ENCODE measurements around the gene SELENOP. TPM values are rescaled to one million over a fixed set of nuclear protein-coding genes. Genes with fewer than 3 reads are reported as not detected.

The SELENOP gene
- total RNA-seq, 1 donor from 2014 or later, result not detected

GRCh38 chr5:42840842-42841567 is 29.3 kb upstream of the SELENOP start:
- H3K27me3 Mint-ChIP-seq (ENCODE audit: insufficient read depth), result no peaks in the 10 kb centered on the region
- no peak overlapping the region for H3K27ac Mint-ChIP-seq
- no peaks in the 10 kb centered on the region for H3K9me3 Mint-ChIP-seq
- H3K36me3 Mint-ChIP-seq (ENCODE audit: low read depth), result no peaks in the 10 kb centered on the region
- DNase-seq (ENCODE audit: low spot score), result no peak
- no peak overlapping the region for H3K4me3 Mint-ChIP-seq
- H3K4me1 Mint-ChIP-seq (ENCODE audit: low read depth), result no peaks in the 10 kb centered on the region
- intact Hi-C loops (cut with micrococcal nuclease), result no loop called here

GRCh38 chr5:42840269-42840668 is 28.6 kb upstream of the SELENOP start:
- Mint-ChIP-seq H3K27me3 (ENCODE audit: insufficient read depth) (no peaks in the 10 kb centered on the region), H3K36me3 (ENCODE audit: low read depth) (no peaks in the 10 kb centered on the region), H3K9me3 (no peaks in the 10 kb centered on the region), H3K4me1 (ENCODE audit: low read depth) (no peaks in the 10 kb centered on the region), H3K4me3 (no peak overlapping the region), H3K27ac (no peak overlapping the region)
- intact Hi-C loops (cut with micrococcal nuclease), result no loop called here
- DNase-seq (ENCODE audit: low spot score), result no peak

- DNase-seq (ENCODE audit: low spot score), result no peak
- no peaks in the 10 kb centered on the region for H3K27me3 Mint-ChIP-seq (ENCODE audit: insufficient read depth)
- H3K4me3 Mint-ChIP-seq, result no peak overlapping the region
- no peaks in the 10 kb centered on the region for H3K36me3 Mint-ChIP-seq (ENCODE audit: low read depth)
- no peak overlapping the region for H3K27ac Mint-ChIP-seq
- intact Hi-C loops (cut with micrococcal nuclease), result no loop called here
- H3K4me1 Mint-ChIP-seq (ENCODE audit: low read depth), result no peaks in the 10 kb centered on the region
- no peaks in the 10 kb centered on the region for H3K9me3 Mint-ChIP-seq
Observed at GRCh38 chr5:42839196-42839595, 27.5 kb upstream of the SELENOP start.

GRCh38 chr5:42837601-42838000 is 25.9 kb upstream of the SELENOP start:
- Mint-ChIP-seq H3K4me1 (ENCODE audit: low read depth) (no peaks in the 10 kb centered on the region), H3K27ac (no peak overlapping the region), H3K4me3 (no peak overlapping the region), H3K9me3 (no peaks in the 10 kb centered on the region), H3K27me3 (ENCODE audit: insufficient read depth) (no peaks in the 10 kb centered on the region), H3K36me3 (ENCODE audit: low read depth) (no peaks in the 10 kb centered on the region)
- DNase-seq (ENCODE audit: low spot score), result no peak
- intact Hi-C loops (cut with micrococcal nuclease), result no loop called here

- H3K27ac Mint-ChIP-seq, result no peak overlapping the region
- H3K4me1 Mint-ChIP-seq (ENCODE audit: low read depth), result no peaks in the 10 kb centered on the region
- H3K4me3 Mint-ChIP-seq, result no peak overlapping the region
- no peaks in the 10 kb centered on the region for H3K9me3 Mint-ChIP-seq
- intact Hi-C loops (cut with micrococcal nuclease), result no loop called here
- H3K36me3 Mint-ChIP-seq (ENCODE audit: low read depth), result no peaks in the 10 kb centered on the region
- peaks cover under 1% of the 10 kb centered on the region for H3K27me3 Mint-ChIP-seq (ENCODE audit: insufficient read depth)
- no peak for DNase-seq (ENCODE audit: low spot score)
Observed at GRCh38 chr5:42836070-42836769, 24.5 kb upstream of the SELENOP start.

GRCh38 chr5:42832060-42832459 is 20.4 kb upstream of the SELENOP start:
- no peaks in the 10 kb centered on the region for H3K4me1 Mint-ChIP-seq (ENCODE audit: low read depth)
- intact Hi-C loops (cut with micrococcal nuclease), result no loop called here
- no peak for DNase-seq (ENCODE audit: low spot score)
- no peak overlapping the region for H3K27ac Mint-ChIP-seq
- no peaks in the 10 kb centered on the region for H3K36me3 Mint-ChIP-seq (ENCODE audit: low read depth)
- H3K4me3 Mint-ChIP-seq, result no peak overlapping the region
- no peaks in the 10 kb centered on the region for H3K9me3 Mint-ChIP-seq
- peaks cover 5% of the 10 kb centered on the region for H3K27me3 Mint-ChIP-seq (ENCODE audit: insufficient read depth)

GRCh38 chr5:42830924-42831323 is 19.2 kb upstream of the SELENOP start:
- no peak overlapping the region for H3K27ac Mint-ChIP-seq
- peaks cover 5% of the 10 kb centered on the region for H3K27me3 Mint-ChIP-seq (ENCODE audit: insufficient read depth)
- no peaks in the 10 kb centered on the region for H3K36me3 Mint-ChIP-seq (ENCODE audit: low read depth)
- no peaks in the 10 kb centered on the region for H3K9me3 Mint-ChIP-seq
- no peak overlapping the region for H3K4me3 Mint-ChIP-seq
- DNase-seq (ENCODE audit: low spot score), result no peak
- no peaks in the 10 kb centered on the region for H3K4me1 Mint-ChIP-seq (ENCODE audit: low read depth)
- intact Hi-C loops (cut with micrococcal nuclease), result no loop called here

GRCh38 chr5:42828671-42829070 is 17.0 kb upstream of the SELENOP start:
- Mint-ChIP-seq H3K36me3 (ENCODE audit: low read depth) (no peaks in the 10 kb centered on the region), H3K27ac (no peak overlapping the region), H3K27me3 (ENCODE audit: insufficient read depth) (peaks cover 5% of the 10 kb centered on the region), H3K4me1 (ENCODE audit: low read depth) (no peaks in the 10 kb centered on the region), H3K4me3 (no peak overlapping the region), H3K9me3 (no peaks in the 10 kb centered on the region)
- DNase-seq (ENCODE audit: low spot score), result no peak
- intact Hi-C loops (cut with micrococcal nuclease), result no loop called here

GRCh38 chr5:42826757-42827515 is 15.2 kb upstream of the SELENOP start:
- H3K4me1 Mint-ChIP-seq (ENCODE audit: low read depth), result no peaks in the 10 kb centered on the region
- H3K9me3 Mint-ChIP-seq, result no peaks in the 10 kb centered on the region
- intact Hi-C loops (cut with micrococcal nuclease), result no loop called here
- DNase-seq (ENCODE audit: low spot score), result no peak
- H3K36me3 Mint-ChIP-seq (ENCODE audit: low read depth), result no peaks in the 10 kb centered on the region
- H3K27me3 Mint-ChIP-seq (ENCODE audit: insufficient read depth), result peaks cover 5% of the 10 kb centered on the region
- no peak overlapping the region for H3K27ac Mint-ChIP-seq
- H3K4me3 Mint-ChIP-seq, result no peak overlapping the region

GRCh38 chr5:42825422-42826148 is 13.9 kb upstream of the SELENOP start:
- intact Hi-C loops (cut with micrococcal nuclease), result no loop called here

GRCh38 chr5:42824347-42824976 is 12.8 kb upstream of the SELENOP start:
- Mint-ChIP-seq H3K4me1 (ENCODE audit: low read depth) (no peaks in the 10 kb centered on the region), H3K27me3 (ENCODE audit: insufficient read depth) (no peaks in the 10 kb centered on the region), H3K27ac (no peak overlapping the region), H3K9me3 (no peaks in the 10 kb centered on the region), H3K4me3 (no peak overlapping the region), H3K36me3 (ENCODE audit: low read depth) (no peaks in the 10 kb centered on the region)
- no peak for DNase-seq (ENCODE audit: low spot score)
- intact Hi-C loops (cut with micrococcal nuclease), result no loop called here

More at GRCh38 chr5:42825422-42826148, 13.9 kb upstream of the SELENOP start:
- no peaks in the 10 kb centered on the region for H3K27me3 Mint-ChIP-seq (ENCODE audit: insufficient read depth)
- DNase-seq (ENCODE audit: low spot score), result no peak
- H3K4me3 Mint-ChIP-seq, result no peak overlapping the region
- no peaks in the 10 kb centered on the region for H3K4me1 Mint-ChIP-seq (ENCODE audit: low read depth)
- H3K36me3 Mint-ChIP-seq (ENCODE audit: low read depth), result no peaks in the 10 kb centered on the region
- no peaks in the 10 kb centered on the region for H3K9me3 Mint-ChIP-seq
- no peak overlapping the region for H3K27ac Mint-ChIP-seq

GRCh38 chr5:42822548-42822947 is 10.9 kb upstream of the SELENOP start:
- Mint-ChIP-seq H3K27me3 (ENCODE audit: insufficient read depth) (no peaks in the 10 kb centered on the region), H3K36me3 (ENCODE audit: low read depth) (no peaks in the 10 kb centered on the region), H3K27ac (no peak overlapping the region), H3K4me3 (no peak overlapping the region), H3K9me3 (no peaks in the 10 kb centered on the region), H3K4me1 (ENCODE audit: low read depth) (no peaks in the 10 kb centered on the region)
- DNase-seq (ENCODE audit: low spot score), result no peak
- intact Hi-C loops (cut with micrococcal nuclease), result no loop called here

Data from activated T-helper 1 cell treated with anti-CD3 and anti-CD28 coated beads, Interleukin-12 subunit alpha, Interleukin-12 subunit beta, Interleukin-2, Interleukin-4 antibody, amounts not matched to agents 30 ng/mL and 10 ng/mL and 1 ng/mL, durations not matched to agents 14 hours and 24 hours and 36 hours (primary cell).